GM12801 (cell line): ENCODE measurements around the gene TOM1L1.

Experiments used
- TF ChIP-seq, protein P1 (sequence below): IDR thresholded peaks from one replicate; pipeline ENCODE4 v1.5.1; 2011; ENCODE audit warnings: control low read depth; ENCODE audit not compliant: insufficient read length; ENCODE audit errors: extremely low read depth

Gene TOM1L1

DNA sequence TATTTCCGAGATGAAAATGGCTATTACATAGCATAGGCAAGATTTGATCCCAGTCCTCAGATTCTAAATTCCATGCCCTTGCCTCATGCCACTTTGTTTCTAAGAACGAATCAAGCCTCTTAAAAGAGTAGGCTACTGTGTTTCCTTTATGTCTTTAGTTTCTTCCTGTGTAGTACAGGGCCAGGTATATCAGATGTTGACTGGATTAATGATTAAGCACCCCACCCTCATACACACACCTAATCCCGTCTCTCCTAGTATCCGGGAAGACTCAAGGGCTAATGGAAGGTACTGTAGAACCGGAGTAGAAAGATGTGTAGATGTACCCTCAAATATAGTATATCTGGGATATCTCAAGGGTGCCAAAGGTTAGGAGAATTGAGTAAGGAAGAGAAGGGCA lies 6.7 kb downstream of the TOM1L1 start:
- TF ChIP-seq, protein P1, sequence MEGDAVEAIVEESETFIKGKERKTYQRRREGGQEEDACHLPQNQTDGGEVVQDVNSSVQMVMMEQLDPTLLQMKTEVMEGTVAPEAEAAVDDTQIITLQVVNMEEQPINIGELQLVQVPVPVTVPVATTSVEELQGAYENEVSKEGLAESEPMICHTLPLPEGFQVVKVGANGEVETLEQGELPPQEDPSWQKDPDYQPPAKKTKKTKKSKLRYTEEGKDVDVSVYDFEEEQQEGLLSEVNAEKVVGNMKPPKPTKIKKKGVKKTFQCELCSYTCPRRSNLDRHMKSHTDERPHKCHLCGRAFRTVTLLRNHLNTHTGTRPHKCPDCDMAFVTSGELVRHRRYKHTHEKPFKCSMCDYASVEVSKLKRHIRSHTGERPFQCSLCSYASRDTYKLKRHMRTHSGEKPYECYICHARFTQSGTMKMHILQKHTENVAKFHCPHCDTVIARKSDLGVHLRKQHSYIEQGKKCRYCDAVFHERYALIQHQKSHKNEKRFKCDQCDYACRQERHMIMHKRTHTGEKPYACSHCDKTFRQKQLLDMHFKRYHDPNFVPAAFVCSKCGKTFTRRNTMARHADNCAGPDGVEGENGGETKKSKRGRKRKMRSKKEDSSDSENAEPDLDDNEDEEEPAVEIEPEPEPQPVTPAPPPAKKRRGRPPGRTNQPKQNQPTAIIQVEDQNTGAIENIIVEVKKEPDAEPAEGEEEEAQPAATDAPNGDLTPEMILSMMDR, result no peak

DNA sequence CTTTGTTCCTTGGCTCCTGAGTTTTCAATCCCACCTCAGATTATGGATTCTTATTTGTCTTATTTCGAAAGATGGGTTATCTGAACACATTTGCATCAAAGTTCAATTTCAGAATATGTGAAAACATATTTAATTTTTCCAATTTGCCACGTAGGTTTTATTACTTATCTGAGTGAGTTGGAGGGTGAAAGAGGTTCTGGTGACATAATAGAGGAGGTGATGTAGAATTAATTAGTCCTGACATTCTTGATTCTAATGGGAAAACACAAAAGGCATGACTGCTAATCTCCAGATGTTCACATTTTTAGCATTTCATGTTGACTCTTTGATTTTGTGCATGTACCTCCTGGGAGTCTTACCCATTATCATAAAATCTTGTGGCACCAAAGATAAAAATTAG lies 9.1 kb downstream of the TOM1L1 start:
- TF ChIP-seq, protein P1, result no peak

DNA sequence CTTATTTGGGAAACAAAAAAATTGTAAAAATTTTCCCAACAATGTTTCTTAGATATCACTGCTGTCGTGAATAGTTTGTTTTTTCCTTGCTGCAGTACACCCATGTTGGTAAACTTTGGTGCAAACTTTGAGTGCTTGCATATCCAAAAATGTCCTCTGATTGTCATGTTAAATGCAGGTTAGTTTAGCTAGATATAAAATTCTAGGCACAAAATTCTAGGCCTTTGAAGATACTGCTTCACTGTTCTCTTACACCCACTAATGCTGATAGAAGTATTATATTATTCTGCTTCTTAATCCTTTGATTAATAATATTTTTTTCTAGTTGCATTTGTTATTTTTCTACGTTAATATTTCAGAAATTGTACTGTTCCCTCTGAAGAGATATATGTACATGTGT lies 16.1 kb downstream of the TOM1L1 start:
- TF ChIP-seq, protein P1, result no peak

DNA sequence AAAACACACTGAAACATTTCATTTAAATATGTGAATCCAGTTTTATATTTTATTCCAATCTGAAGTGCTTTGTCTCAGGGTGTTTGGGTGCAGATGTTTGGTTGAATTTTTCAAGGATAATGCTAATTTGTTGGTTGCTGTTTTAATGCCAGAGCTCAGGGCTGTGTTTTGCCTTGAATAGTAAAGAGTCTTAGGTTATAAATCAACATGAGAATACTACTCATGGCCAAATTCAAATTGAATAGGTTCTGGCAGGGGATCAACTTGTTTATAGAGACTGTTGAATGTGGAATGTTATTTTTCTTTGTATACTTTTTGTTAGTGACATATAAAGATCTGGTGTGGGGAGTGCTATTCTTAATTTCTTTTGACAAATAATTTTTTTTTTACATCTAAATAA lies 18.8 kb downstream of the TOM1L1 start:
- TF ChIP-seq, protein P1, result no peak

DNA sequence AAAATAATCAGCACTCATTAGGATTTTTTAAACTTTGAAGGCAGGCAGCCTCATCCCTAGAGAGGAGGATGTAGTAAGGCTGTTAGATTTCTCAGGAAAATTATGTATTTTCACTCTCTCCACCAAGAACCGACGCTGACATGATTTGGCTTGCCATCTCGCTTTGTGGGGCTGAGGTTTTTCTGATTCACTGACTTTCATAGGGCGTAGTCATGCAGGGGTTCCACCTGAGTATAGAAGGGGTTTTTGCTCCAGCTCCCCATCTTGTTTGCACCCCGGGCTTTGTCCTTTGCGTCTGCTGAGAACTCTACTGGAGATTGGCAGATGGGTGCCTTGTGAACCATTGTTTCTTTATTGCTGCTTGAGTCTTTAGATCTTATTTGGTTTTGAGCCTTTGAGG lies 20.2 kb downstream of the TOM1L1 start:
- TF ChIP-seq, protein P1, result no peak

DNA sequence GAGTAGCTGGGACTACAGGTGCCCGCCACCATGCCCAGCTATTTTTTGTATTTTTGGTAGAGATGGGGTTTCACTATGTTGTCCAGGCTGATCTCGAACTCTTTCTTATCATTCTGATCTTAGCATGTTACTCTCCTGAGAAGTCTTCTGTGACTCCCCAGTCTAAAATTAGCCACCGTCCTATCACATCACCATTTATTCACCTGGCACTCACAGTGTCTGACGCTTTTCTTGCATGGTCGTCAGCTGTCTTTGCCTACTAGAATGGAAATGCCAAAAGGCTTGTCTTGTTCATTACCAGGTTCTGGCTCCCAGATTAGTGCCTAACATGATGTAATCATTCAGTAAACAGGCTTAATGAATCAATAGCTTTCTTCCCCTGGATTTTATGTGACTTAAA lies 23.8 kb downstream of the TOM1L1 start:
- TF ChIP-seq, protein P1, result no peak

DNA sequence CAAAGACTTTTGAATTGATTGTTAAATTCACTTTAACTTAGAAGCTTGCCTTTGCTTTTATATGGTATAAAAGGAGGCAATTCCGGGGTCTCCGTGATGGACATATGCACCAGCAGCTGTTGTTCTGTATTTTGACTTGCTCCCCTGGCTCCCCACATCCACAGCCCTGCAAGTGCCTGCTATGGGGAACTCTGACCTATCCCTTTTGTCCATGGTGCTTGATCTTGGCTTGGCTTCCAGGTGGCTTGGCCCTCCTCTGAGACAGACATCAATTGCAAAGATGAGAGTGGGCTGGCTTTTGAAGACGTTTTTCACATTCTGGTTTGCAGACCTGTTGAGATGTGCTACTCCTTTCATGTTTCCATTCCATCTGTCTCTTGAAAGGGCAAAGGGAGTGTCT lies 26.9 kb downstream of the TOM1L1 start:
- TF ChIP-seq, protein P1, result no peak

DNA sequence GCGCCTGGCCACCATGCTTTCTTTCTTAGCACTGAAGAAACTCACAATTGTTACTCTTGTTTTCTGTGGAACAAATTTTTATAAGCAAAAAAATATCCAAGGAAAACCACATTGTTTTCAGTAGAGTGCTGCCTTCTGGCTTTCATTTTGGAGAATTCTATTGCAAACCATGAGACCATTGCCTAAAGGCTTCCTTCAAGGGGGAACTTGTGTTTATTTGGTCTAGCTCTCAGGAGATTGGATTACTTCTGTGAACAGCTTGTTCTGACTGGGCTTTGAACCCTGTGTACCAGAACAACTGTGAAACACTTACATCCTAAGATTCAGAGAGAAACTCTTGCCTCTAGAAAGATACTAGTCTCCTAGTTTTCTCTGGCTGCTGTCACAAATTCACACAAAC lies 32.1 kb downstream of the TOM1L1 start:
- TF ChIP-seq, protein P1, result no peak
